Peyer's patch (tissue), 4 donors: ENCODE measurements around the gene SAMD9L.

Source experiments
- POLR2A ChIP-seq, 2 donors: fragments of 450-650 bp; IDR thresholded peaks; one replicate each; pipeline ENCODE4 v1.5.1; 2017; ENCODE audit warnings: antibody characterized with exemption in 2 of 2, mild to moderate bottlenecking in 2 of 2, moderate library complexity in 2 of 2
- TF ChIP-seq, protein P1 (sequence below), 6 experiments: fragments of 450-650 bp in 4 of 6; fragments of 200-600 bp in 2 of 6; sonication (generic) in 1 of 6; IDR thresholded peaks; one replicate each; pipeline ENCODE4 v1.5.1; 2017 to 2019; ENCODE audit warnings: antibody characterized with exemption in 6 of 6, mild to moderate bottlenecking in 3 of 6, moderate library complexity in 1 of 6

DNA sequence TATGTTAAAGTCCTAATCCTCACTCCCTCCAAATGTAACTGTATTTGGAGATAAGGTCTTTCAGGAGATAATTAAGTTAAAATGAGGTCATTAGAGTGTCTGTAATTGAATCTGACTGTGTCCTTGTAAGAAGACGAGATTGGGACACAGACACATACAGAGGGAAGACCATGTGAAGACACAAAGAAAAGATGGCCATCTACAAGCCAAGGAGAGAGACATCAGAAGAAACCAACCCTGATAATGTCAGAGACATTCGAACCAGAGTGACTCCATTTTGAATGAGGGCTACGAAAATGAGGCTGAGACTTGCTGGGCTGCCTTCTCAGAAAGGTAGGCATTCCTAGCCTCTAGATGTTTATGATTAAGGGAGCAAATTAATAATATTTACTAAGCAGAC lies 542 bp upstream of the SAMD9L start:
- TF ChIP-seq, protein P1, sequence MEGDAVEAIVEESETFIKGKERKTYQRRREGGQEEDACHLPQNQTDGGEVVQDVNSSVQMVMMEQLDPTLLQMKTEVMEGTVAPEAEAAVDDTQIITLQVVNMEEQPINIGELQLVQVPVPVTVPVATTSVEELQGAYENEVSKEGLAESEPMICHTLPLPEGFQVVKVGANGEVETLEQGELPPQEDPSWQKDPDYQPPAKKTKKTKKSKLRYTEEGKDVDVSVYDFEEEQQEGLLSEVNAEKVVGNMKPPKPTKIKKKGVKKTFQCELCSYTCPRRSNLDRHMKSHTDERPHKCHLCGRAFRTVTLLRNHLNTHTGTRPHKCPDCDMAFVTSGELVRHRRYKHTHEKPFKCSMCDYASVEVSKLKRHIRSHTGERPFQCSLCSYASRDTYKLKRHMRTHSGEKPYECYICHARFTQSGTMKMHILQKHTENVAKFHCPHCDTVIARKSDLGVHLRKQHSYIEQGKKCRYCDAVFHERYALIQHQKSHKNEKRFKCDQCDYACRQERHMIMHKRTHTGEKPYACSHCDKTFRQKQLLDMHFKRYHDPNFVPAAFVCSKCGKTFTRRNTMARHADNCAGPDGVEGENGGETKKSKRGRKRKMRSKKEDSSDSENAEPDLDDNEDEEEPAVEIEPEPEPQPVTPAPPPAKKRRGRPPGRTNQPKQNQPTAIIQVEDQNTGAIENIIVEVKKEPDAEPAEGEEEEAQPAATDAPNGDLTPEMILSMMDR (IDR thresholded peaks at IDR 0.05), result no peak
- TF ChIP-seq POLR2A (IDR thresholded peaks at IDR 0.05), result no peak
